HepG2 (cell line): ENCODE data around the gene CDCP1. TPM values are rescaled to one million over a fixed set of nuclear protein-coding genes. Genes with fewer than 3 reads are reported as not detected.

Experiments used
- ATAC-seq: fragments of 200-7000 bp; cut with Tn5 transposase; 3 replicates; pipeline ENCODE4 v1.9.1; 2020; ENCODE audit warnings: mild to moderate bottlenecking, moderate library complexity
- BruUV-seq: library from RNA; stranded (reverse); fragments of 400-500 nt; replicated peaks from 2 replicates; lab custom pipeline; 2021; lab: Mats Ljungman, UMichigan
- CTCF ChIA-PET: fragments of 300-600 bp; formaldehyde crosslinking; extraction: SDS; loops from one replicate; lab custom pipeline; 2021; ENCODE audit warnings: low total read pairs, inconsistent platforms, low intra/inter-chr PET ratio; lab: Yijun Ruan, JAX
- POLR2A ChIA-PET: fragments of 350-600 bp; sonication (Branson Sonifier 250); formaldehyde crosslinking; loops from one replicate; lab custom pipeline; 2020; ENCODE audit warnings: antibody characterized with exemption, inconsistent platforms; lab: Yijun Ruan, JAX
- DNase-seq: peaks from one replicate; pipeline ENCODE4 v3.0.0-alpha.2; 2015; ENCODE audit warnings: low spot score
- FAIRE-seq: peaks from 3 replicates; lab custom pipeline; 2011; peaks lifted over from hg19 to GRCh38; lab: Jason Lieb, UNC
- H2AFZ ChIP-seq: one replicate; pipeline ENCODE4 v1.6.1; 2011; ENCODE audit warnings: low read length, inconsistent platforms
- H3K27ac ChIP-seq: fragments of 300-600 bp; 3 replicates; pipeline ENCODE4 v1.8.0; 2011; ENCODE audit warnings: mixed run types, mild to moderate bottlenecking, mixed read lengths, low read length, inconsistent platforms; ENCODE audit not compliant: insufficient read depth; ENCODE audit errors: extremely low read length
- H3K27me3 ChIP-seq, 2 experiments: fragments of 200-600 bp in 1 of 2; 2 replicates in 1 of 2; 3 replicates in 1 of 2; pipeline versions ENCODE4 v1.6.0 to v1.8.0; 2011; ENCODE audit warnings: low read length in 2 of 2, mild to moderate bottlenecking in 2 of 2, moderate library complexity in 2 of 2, inconsistent platforms in 1 of 2; ENCODE audit not compliant: insufficient read depth in 2 of 2, control insufficient read depth in 1 of 2
- H3K36me3 ChIP-seq, 2 experiments: fragments of 200-600 bp in 1 of 2; replicated peaks in 1 of 2; 2 replicates in 1 of 2; 3 replicates in 1 of 2; pipeline versions ENCODE4 v1.5.1 to v1.8.0; 2011; ENCODE audit warnings: low read length in 2 of 2, inconsistent platforms in 1 of 2; ENCODE audit not compliant: insufficient read depth in 2 of 2, control insufficient read depth in 1 of 2
- H3K4me1 ChIP-seq: 2 replicates; pipeline ENCODE4 v1.5.1; 2012; ENCODE audit warnings: low read length, inconsistent platforms; ENCODE audit not compliant: insufficient read depth
- H3K4me2 ChIP-seq: 2 replicates; pipeline ENCODE4 v1.6.0; 2011; ENCODE audit warnings: low read depth, low read length, inconsistent platforms
- H3K4me3 ChIP-seq, 3 experiments: fragments of 200-600 bp in 1 of 3; sonication (generic), shearing (Covaris generic) in 1 of 3; replicated peaks in 1 of 3; 2 replicates each; pipeline ENCODE4 v1.5.1; 2011 to 2016; ENCODE audit warnings: low read length in 3 of 3, inconsistent platforms in 2 of 3, low read depth in 2 of 3, mild to moderate bottlenecking in 2 of 3, control low read depth in 1 of 3, mixed read lengths in 1 of 3; ENCODE audit not compliant: insufficient read depth in 1 of 3
- H3K79me2 ChIP-seq: one replicate; pipeline ENCODE4 v1.6.1; 2011; ENCODE audit warnings: low read length, inconsistent platforms; ENCODE audit not compliant: insufficient read depth
- H3K9ac ChIP-seq: 2 replicates; pipeline ENCODE4 v1.6.0; 2011; ENCODE audit warnings: mild to moderate bottlenecking, low read depth, low read length, inconsistent platforms; ENCODE audit not compliant: insufficient read depth
- H3K9me3 ChIP-seq: 2 replicates; pipeline ENCODE4 v1.5.1; 2012; ENCODE audit warnings: mild to moderate bottlenecking, low read length
- H4K20me1 ChIP-seq: 2 replicates; pipeline ENCODE4 v1.6.0; 2011; ENCODE audit warnings: inconsistent platforms, mild to moderate bottlenecking, low read length, moderate library complexity; ENCODE audit not compliant: insufficient read depth
- ARNTL ChIP-seq: sonication (generic); formaldehyde crosslinking; IDR thresholded peaks from 2 replicates; pipeline ENCODE4 v1.4.0; 2020; ENCODE audit warnings: mild to moderate bottlenecking, missing genetic modification reagents
- ATF1 ChIP-seq: IDR thresholded peaks from 2 replicates; pipeline ENCODE4 v1.6.1; 2016; ENCODE audit warnings: mild to moderate bottlenecking, control low read depth
- CHD4 ChIP-seq: fragments of 200-600 bp; sonication (generic); IDR thresholded peaks from 2 replicates; pipeline ENCODE4 v1.7.0; 2017; ENCODE audit warnings: mild to moderate bottlenecking, low read length, borderline replicate concordance
- HOXD1 ChIP-seq: sonication (generic); formaldehyde crosslinking; IDR thresholded peaks from 2 replicates; pipeline ENCODE4 v1.5.0; 2020; ENCODE audit warnings: missing genetic modification reagents
- MAZ ChIP-seq, 2 experiments: sonication (generic) in 1 of 2; formaldehyde crosslinking in 1 of 2; IDR thresholded peaks; 2 replicates each; pipeline versions ENCODE4 v1.5.0 to v1.6.1; 2012 to 2020; ENCODE audit warnings: low read depth in 2 of 2, mild to moderate bottlenecking in 2 of 2, borderline replicate concordance in 1 of 2, improper control_type of control experiment in 1 of 2, low read length in 1 of 2, missing genetic modification reagents in 1 of 2, moderate library complexity in 1 of 2
- RFXANK ChIP-seq: IDR thresholded peaks from 2 replicates; pipeline ENCODE4 v1.6.1; 2016
- ZNF496 ChIP-seq: sonication (generic); formaldehyde crosslinking; IDR thresholded peaks from 2 replicates; pipeline ENCODE4 v1.8.1; 2023; ENCODE audit warnings: mild to moderate bottlenecking, moderate library complexity, missing genetic modification reagents; ENCODE audit not compliant: insufficient replicate concordance
- ZZZ3 ChIP-seq: sonication (generic); formaldehyde crosslinking; IDR thresholded peaks from 2 replicates; pipeline ENCODE4 v1.4.0; 2020; ENCODE audit warnings: missing genetic modification reagents, mild to moderate bottlenecking, borderline replicate concordance
- WGBS: methylation state at CpG from one replicate; pipeline ENCODE4 v1.1.6; 2017; ENCODE audit warnings: low lambda C conversion rate; 5-methylcytosine and 5-hydroxymethylcytosine counted together
- in situ Hi-C: cut with HindIII; loops from 2 replicates; pipeline ENCODE4 v1.10.0; 2017; ENCODE audit warnings: low pct_unique_long_range_greater_than_20kb; ENCODE audit not compliant: extremely low pct_ligation_motif_present
- intact Hi-C: fragments of 100-400 bp; cut with micrococcal nuclease; formaldehyde crosslinking; loops from one replicate; pipeline ENCODE4 v1.10.0; 2022; ENCODE audit not compliant: unreplicated experiment
- polyA plus RNA-seq, 8 experiments: library from polyadenylated mRNA; depleted of rRNA in 3 of 8; stranded (reverse) in 7 of 8; unstranded in 1 of 8; fragments of >200 nt; fragmentation: Illumina TruSeq in 4 of 8; extraction: Trizol in 4 of 8; gene quantifications; 2 replicates each; pipeline versions ENCODE4 v1.2.1 to v1.2.3, GENCODE V29; 2011 to 2016; ENCODE audit warnings: low read depth in 4 of 8, missing spikeins in 1 of 8, mixed read lengths in 1 of 8; ENCODE audit not compliant: insufficient read depth in 1 of 8
- total RNA-seq, 5 experiments: library from RNA; depleted of rRNA; stranded (reverse); fragments of >200 nt; fragmentation: Illumina TruSeq; extraction: Trizol; gene quantifications; 2 replicates each; pipeline ENCODE4 v1.2.3, GENCODE V29; 2016; ENCODE audit warnings: low read depth in 1 of 5
- TF ChIP-seq, protein P1 (sequence below): IDR thresholded peaks from 2 replicates; pipeline ENCODE4 v1.6.1; 2018; ENCODE audit warnings: missing genetic modification reagents
- TF ChIP-seq, protein P2 (sequence below): sonication (generic); formaldehyde crosslinking; IDR thresholded peaks from 2 replicates; pipeline ENCODE4 v1.8.1; 2022; ENCODE audit warnings: mild to moderate bottlenecking, missing genetic modification reagents
- TF ChIP-seq, protein P3 (sequence below): sonication (generic); formaldehyde crosslinking; IDR thresholded peaks from 2 replicates; pipeline ENCODE4 v1.5.0; 2020; ENCODE audit warnings: mild to moderate bottlenecking, missing genetic modification reagents

CDCP1 gene
- total and polyA plus RNA-seq, 2 of the 13 experiments (the other 11 are each of a cell fraction or from before 2014, with no cell fraction given) = 0.11 to 0.18 TPM

DNA sequence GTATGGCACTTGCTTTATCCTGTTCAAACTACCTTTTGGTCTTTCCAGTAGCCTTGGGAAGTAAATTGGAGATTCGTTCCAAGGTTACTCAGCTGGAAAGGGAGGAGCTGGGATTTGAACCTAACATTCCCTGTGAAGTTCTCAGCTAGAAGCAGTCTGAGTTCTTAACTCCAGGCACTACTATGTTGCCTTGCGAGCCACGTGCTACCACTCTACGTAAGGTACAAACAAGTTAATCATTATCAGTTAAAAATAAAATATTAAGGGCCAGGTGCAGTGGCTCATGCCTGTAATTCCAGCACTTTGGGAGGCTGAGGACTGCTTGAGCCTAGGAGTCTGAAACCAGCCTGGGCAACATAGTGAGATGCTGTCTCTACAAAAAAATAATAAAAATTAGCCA, 30.7 kb upstream of the CDCP1 start (continued):
- TF ChIP-seq ATF1 (no peak), RFXANK (CRISPR knock-in tag) (no peak), ZNF496 (CRISPR knock-in tag) (no peak), HOXD1 (CRISPR knock-in tag) (no peak), MAZ (IDR thresholded peaks at IDR 0.05; ENCODE audit: borderline replicate concordance, low read depth, low read length) (no peak), MAZ (CRISPR knock-in tag; IDR thresholded peaks at IDR 0.05; ENCODE audit: low read depth) (no peak), ZZZ3 (no peak), ARNTL (CRISPR knock-in tag) (no peak)
- TF ChIP-seq, protein P1, sequence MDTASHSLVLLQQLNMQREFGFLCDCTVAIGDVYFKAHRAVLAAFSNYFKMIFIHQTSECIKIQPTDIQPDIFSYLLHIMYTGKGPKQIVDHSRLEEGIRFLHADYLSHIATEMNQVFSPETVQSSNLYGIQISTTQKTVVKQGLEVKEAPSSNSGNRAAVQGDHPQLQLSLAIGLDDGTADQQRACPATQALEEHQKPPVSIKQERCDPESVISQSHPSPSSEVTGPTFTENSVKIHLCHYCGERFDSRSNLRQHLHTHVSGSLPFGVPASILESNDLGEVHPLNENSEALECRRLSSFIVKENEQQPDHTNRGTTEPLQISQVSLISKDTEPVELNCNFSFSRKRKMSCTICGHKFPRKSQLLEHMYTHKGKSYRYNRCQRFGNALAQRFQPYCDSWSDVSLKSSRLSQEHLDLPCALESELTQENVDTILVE (CRISPR knock-in tag) = no peak
- TF ChIP-seq, protein P2, sequence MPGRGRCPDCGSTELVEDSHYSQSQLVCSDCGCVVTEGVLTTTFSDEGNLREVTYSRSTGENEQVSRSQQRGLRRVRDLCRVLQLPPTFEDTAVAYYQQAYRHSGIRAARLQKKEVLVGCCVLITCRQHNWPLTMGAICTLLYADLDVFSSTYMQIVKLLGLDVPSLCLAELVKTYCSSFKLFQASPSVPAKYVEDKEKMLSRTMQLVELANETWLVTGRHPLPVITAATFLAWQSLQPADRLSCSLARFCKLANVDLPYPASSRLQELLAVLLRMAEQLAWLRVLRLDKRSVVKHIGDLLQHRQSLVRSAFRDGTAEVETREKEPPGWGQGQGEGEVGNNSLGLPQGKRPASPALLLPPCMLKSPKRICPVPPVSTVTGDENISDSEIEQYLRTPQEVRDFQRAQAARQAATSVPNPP (CRISPR knock-in tag) = no peak

DNA sequence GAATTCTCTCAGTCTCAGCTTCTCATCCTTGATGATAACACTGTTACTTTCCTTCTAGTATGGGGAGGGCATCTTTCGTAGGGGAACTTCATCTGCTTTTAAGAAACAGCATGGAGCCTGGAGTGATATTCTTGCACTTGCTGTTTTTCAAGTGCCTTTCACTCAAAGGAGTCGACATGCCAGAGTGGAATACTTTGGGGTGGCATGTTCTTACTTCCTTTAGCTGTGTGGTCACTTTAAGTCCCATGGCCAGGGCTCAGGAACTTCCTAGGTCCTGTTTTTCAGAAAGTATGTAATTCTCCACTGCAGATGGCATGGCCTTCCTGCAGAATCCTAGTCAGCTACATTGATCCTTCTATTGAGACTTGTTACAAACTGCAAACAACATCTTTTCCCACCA, 28.1 kb upstream of the CDCP1 start:
- no TSS peak for BruUV-seq
- no peak overlapping the region for H3K9ac ChIP-seq
- H4K20me1 ChIP-seq = no peaks in the 10 kb centered on the region
- no peaks in the 10 kb centered on the region for H3K9me3 ChIP-seq
- no peaks in the 10 kb centered on the region for H3K4me1 ChIP-seq
- FAIRE-seq (no peak), DNase-seq (no peak), ATAC-seq (no peak)
- ChIA-PET POLR2A (no interaction called here), CTCF (no interaction called here)
- no peak overlapping the region for H3K27ac ChIP-seq
- H2AFZ ChIP-seq = no peak overlapping the region
- H3K4me3 ChIP-seq = no peak overlapping the region
- in situ Hi-C loops = no loop called here
- no peak overlapping the region for H3K4me2 ChIP-seq
- intact Hi-C loops = loop anchor here (5.0 kb wide), 1 partner anchor 132 kb away; no protein-coding TSS in a partner anchor
- no peaks in the 10 kb centered on the region; a peak in 1 of 5 replicates for H3K27me3 ChIP-seq
- no peak for TF ChIP-seq CHD4
- TF ChIP-seq, protein P3, sequence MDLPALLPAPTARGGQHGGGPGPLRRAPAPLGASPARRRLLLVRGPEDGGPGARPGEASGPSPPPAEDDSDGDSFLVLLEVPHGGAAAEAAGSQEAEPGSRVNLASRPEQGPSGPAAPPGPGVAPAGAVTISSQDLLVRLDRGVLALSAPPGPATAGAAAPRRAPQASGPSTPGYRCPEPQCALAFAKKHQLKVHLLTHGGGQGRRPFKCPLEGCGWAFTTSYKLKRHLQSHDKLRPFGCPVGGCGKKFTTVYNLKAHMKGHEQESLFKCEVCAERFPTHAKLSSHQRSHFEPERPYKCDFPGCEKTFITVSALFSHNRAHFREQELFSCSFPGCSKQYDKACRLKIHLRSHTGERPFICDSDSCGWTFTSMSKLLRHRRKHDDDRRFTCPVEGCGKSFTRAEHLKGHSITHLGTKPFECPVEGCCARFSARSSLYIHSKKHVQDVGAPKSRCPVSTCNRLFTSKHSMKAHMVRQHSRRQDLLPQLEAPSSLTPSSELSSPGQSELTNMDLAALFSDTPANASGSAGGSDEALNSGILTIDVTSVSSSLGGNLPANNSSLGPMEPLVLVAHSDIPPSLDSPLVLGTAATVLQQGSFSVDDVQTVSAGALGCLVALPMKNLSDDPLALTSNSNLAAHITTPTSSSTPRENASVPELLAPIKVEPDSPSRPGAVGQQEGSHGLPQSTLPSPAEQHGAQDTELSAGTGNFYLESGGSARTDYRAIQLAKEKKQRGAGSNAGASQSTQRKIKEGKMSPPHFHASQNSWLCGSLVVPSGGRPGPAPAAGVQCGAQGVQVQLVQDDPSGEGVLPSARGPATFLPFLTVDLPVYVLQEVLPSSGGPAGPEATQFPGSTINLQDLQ (CRISPR knock-in tag) = no peak
- no peaks in the 10 kb centered on the region for H3K79me2 ChIP-seq
- H3K36me3 ChIP-seq = no peaks in the 10 kb centered on the region
- 0% methylated on average over 2 of the region's 2 CpGs for WGBS
